C4-2B (cell line): Measurements from ENCODE around the gene WWOX.

Source experiments
- H3K27ac ChIP-seq: fragments of 450-650 bp; 2 replicates; pipeline ENCODE4 v1.5.1; 2017
- ZFX ChIP-seq: fragments of 450-650 bp; IDR thresholded peaks from 2 replicates; pipeline ENCODE4 v1.6.1; 2017
- TF ChIP-seq, protein P1 (sequence below): fragments of 450-650 bp; conservative IDR thresholded peaks from 2 replicates; pipeline ENCODE4 v1.5.1; 2017; ENCODE audit warnings: mild to moderate bottlenecking

Gene WWOX

DNA sequence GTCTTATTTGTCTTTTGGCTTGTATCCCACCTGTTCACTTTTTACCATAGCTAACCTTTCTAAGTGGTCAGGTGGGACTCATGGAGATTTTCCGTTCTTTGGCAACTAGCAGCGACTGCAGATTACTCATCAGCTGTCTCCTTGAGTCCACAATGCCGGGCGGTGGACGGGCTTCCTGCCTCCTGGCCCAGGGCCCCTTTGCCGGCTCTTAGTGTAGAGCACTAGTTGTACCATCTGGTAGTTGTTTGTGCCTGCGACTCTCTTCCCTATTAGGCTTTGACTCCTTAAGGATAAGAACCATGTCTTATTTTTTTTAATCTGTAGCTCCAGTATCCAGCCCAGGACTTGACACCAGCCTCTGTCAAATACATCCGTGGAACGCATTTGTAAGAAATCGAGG is 399.9 kb downstream of the WWOX start:
- no peak overlapping the region for H3K27ac ChIP-seq
- TF ChIP-seq ZFX, result no peak
- TF ChIP-seq, protein P1, sequence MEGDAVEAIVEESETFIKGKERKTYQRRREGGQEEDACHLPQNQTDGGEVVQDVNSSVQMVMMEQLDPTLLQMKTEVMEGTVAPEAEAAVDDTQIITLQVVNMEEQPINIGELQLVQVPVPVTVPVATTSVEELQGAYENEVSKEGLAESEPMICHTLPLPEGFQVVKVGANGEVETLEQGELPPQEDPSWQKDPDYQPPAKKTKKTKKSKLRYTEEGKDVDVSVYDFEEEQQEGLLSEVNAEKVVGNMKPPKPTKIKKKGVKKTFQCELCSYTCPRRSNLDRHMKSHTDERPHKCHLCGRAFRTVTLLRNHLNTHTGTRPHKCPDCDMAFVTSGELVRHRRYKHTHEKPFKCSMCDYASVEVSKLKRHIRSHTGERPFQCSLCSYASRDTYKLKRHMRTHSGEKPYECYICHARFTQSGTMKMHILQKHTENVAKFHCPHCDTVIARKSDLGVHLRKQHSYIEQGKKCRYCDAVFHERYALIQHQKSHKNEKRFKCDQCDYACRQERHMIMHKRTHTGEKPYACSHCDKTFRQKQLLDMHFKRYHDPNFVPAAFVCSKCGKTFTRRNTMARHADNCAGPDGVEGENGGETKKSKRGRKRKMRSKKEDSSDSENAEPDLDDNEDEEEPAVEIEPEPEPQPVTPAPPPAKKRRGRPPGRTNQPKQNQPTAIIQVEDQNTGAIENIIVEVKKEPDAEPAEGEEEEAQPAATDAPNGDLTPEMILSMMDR, result no peak

DNA sequence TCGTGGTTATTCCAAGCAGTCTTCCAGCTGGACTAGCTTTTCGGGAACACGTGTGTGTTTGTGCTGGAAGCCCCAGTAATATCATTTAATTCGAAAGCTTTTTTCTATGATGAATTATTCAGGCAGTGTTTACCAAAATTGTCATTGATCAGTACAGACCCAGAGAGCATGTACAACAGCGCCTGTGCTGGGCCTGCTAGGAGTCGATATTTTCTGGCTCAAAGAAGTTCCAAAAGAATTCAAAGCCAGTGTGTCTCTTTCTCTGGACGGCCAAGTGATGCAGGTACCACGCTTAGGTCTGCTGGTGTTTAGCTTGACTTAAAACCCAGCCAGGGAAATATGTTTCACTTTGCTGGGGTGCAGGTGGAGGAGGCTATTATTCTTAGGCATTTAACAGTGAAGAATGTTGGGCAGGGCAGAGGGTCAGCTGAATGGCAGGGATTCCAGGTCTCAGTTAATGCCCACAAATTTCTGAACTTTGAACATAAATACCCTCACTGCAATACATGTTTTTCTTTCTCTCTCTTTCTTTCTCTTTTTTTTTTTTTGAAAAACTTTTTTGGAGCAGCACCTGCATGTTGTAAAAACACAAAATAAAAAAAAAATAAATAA is 401.3 kb downstream of the WWOX start:
- H3K27ac ChIP-seq, result no peak overlapping the region
- TF ChIP-seq, protein P1, result no peak
- no peak for TF ChIP-seq ZFX

DNA sequence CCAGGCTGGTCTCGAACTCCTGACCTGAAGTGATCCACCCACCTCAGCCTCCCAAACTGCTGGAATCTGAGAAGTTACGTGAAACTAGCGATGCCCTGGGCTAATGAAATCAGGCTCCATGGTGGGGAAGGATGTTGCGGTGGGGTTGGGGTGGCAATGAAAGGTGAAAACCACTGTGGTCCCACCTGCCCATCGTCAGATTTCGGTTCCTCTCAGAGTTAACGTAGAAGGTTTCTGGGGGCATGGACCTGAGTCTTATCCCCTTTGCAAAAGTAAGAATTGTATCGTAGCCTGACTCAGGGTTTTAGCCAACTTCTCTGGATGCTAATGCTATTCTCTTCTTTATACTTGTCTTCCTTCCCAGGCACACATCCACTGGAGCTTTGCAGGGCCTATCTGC is 402.3 kb downstream of the WWOX start:
- H3K27ac ChIP-seq, result no peak overlapping the region
- TF ChIP-seq, protein P1, result no peak
- no peak for TF ChIP-seq ZFX

DNA sequence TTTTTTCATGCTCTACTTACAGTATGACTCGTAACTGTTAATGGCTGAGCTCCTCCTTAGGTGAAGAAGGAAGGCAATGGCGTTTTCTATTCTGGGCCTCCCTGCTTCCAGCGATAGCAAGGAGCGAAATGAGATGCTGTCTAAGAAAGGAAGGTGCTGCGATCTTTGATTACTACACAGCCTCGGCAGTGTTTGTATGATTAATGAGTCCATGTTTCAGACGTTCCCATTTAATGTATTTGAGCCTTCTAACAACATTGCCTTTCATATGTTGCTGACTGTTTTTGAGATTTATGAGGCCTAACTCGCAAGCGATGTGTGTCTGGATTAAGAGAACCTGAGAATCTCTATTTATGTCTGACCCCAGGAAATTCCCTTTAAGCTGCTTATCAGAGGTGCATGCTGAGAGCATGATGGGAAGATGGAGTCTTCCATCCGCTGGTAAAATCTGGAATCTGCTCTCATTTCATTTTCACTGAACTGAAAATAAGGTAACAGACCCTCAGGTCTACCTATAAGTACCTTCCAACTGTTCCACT is 403.4 kb downstream of the WWOX start:
- H3K27ac ChIP-seq, result no peak overlapping the region
- TF ChIP-seq ZFX, result no peak
- TF ChIP-seq, protein P1, result no peak

DNA sequence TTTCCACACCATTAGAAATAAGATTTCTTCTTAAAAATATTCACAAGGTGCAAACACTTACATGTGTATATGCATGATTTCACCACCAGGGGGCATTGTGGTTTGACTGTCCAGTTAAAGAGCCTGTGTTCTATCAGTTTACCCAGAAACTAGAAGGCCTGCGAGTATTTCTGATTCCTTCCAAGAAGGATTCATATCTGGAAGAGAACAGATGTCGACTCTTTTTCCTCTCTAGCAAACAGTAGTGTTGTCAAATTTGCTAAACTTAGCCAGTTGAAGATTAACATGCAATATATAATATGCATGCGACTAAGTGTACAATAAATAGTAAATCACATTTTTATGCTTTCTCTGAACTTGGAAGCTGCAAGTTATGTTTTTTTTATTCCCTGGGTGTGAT is 404.1 kb downstream of the WWOX start:
- no peak overlapping the region for H3K27ac ChIP-seq
- no peak for TF ChIP-seq ZFX
- TF ChIP-seq, protein P1, result peak; percentile 86

DNA sequence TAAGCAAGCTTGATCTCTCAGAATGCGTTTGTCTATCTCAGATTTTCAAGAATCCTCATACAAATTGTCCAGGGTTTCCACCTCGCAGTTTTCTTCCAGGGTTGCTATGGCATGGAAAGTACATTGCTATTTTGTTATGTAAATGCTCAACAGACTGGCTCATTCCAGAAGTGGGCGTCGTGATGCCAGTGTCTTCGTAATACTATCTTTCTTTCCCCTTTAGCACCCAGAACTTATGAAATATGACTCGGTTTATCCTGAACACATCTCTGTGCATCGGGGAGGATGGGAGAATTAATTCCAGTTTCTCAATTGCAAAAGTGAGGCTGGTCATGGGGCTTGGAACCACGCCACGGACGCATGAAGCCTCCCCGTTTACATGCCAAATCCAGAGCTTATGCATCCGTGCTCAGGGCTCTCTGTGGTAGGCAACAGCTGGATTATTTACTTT is 405.0 kb downstream of the WWOX start:
- H3K27ac ChIP-seq, result no peak overlapping the region
- no peak for TF ChIP-seq ZFX
- TF ChIP-seq, protein P1, result no peak

DNA sequence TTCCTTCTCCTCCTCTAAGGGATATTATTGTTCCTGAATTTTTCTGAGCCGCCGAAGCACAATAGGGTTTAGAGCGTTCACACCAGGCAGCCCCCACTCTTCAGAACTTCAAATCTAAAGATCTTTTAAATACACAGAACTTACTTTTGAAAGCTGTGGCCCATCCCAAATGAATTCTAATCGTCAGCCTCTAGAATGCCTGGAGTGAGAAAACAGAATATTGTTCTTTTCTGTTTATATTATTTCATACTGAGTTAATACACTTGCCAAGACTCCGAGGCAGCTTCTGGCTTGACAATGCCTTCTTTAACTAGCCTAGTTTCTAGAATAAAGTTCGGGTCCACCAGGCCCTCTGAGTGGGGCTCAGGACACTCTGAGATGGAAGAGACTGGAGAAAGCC is 405.6 kb downstream of the WWOX start:
- no peak for TF ChIP-seq ZFX
- TF ChIP-seq, protein P1, result no peak
- no peak overlapping the region for H3K27ac ChIP-seq
